HK-2 (cell line): ENCODE data around the gene AMD1.

Experiments
- DNase-seq: peaks from one replicate; pipeline ENCODE4 v3.0.0-alpha.2; 2018; ENCODE audit not compliant: unreplicated experiment

The AMD1 gene

DNA sequence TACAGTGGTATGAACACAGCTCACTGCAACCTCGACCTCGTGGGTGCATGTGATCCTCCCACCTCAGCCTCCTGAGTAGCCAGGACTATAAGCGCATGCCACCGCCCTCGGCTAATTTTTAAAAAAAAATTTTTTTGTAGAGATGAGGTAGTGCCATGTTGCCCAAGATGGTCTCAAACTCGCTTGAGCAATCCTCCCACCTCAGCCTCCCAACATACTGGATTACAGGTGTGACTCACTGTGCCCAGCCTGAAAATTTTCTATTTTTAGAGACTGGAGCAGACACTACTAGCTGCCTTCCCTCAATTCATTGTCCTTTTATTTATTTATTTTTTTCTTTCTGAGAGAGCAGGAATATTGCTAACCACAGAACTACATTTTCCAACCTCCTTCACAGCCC lies 63.6 kb downstream of the AMD1 start:
- no peak for DNase-seq

DNA sequence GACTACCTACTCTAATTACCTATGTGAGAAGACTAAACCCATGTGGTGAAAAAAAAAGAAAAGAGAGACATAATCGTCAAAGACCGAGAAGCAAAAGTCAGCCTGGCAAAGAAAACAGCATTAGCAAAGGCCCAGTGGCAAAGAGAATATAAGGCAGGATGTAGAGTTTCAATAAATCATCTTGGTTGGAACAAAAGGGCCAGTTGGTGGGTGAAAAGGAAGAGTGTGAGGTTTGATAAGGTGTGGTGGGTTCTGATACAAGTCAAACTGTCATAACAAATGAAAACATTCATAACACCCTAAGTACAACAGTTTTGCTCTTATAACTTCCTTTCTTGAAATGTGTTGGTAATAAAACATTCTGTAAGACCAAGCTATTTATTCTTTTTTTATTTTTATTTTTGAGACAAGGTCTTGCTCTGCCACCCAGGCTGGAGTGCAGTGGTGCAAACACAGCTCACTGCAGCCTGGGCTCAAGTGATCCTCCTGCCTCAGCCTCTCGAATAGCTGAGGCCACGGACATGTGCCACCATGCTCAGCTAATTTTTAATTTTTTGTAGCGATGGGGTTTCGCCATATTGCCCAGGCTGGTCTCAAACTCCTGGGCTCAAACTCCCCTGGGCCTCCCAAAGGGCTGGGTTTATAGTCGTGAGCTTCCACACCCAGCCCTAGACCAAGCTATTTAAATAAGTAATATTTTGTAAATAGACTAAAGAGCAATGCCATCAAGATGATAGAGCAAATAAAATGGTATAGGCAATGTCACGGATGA lies 65.0 kb downstream of the AMD1 start:
- DNase-seq, result no peak

DNA sequence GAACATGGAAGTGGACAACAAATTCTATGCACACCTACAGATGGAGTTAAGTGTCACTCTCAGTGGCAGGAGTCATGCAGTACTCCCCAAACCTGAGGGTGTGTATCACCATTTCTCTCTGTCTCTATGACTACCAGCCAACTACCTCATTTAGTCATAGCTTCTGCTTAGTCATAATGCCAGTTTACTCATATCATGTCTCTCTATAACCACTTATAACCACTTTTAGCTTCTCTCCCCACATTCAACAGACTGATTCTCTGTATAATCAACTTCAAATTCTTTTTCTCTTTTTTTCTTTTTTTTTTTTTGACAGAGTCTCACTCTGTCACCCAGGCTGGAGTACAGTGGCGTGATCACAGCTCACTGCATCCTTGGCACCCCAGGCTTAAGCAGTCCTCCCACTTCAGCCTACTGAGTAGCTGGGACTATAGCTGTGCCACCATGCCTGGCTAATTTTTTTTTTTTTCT lies 70.1 kb downstream of the AMD1 start:
- DNase-seq, result peak; percentile 28
